Measurements from ENCODE around the gene UPF3A.
"Not testable (repeated sequence)": the region's sequence is repeated elsewhere in the genome, so short reads cannot be mapped to it uniquely, and the experiment has no call there.

Gene UPF3A

DNA sequence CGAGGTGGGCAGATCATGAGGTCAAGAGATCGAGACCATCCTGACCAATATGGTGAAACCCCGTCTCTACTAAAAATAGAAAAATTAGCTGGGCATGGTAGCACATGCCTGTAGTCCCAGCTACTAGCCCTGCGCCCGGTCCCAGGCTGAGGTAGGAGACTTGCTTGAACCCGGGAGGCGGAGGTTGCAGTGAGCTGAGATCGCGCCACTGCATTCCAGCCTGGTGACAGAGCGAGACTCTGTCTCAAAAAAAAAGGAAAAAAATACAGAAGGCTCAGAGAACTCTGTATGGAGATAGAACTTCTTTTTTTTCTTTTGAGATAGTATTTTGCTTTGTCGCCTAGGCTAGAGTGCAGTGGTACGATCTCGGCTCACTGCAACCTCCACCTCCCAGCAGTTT is 17.1 kb upstream of the UPF3A start:
- not testable (repeated sequence) for DNase-seq

GRCh38 chr13:114264886-114265611 is 16.4 kb upstream of the UPF3A start:
- no peak for DNase-seq

GRCh38 chr13:114266241-114266640 is 15.2 kb upstream of the UPF3A start:
- no peak for DNase-seq

DNA sequence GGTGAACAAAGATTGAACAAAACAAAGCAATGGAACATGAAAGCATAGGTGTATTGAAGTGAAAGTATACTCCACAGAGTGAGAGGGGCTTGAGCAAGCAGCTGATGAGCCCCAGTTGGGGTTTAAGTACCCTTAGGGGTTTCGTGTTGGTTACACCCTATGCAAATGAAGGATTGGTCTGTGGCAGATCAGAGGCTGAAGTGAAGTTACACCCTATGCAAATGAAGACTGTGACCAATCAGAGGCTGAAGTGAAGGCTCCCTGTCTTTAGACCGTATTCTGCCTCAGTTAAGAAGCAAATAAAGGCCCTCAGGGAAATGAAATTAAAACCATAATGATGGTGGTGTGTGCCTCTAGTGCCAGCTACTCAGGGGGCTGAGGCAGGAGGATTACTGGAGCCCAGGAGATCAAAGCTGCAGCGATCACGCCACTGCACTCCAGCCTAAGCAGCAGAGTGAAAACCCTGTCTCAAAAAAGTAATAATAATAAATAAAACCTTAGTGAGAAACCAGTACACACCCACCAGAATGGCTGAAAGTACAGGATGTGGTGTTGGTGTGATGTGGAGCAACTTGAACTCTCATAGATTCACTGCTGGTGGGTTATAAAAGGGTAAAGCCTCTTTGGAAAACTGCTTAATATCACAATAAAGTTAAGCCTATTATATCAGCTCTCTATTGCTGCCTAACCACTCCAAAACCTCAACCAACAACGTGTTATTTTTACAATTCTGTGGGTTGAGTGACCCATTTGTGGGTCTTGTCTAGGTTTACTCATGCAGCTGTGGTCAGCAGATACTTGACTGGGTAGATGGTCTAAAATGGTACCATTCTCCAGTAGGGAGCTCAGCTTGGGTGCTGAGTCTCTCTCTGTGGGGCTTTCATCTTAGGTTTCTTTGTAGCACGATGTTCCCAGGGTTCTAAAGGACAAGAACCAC is 12.8 kb upstream of the UPF3A start:
- DNase-seq: peak in 1 of 2 donors; percentile 42

DNA sequence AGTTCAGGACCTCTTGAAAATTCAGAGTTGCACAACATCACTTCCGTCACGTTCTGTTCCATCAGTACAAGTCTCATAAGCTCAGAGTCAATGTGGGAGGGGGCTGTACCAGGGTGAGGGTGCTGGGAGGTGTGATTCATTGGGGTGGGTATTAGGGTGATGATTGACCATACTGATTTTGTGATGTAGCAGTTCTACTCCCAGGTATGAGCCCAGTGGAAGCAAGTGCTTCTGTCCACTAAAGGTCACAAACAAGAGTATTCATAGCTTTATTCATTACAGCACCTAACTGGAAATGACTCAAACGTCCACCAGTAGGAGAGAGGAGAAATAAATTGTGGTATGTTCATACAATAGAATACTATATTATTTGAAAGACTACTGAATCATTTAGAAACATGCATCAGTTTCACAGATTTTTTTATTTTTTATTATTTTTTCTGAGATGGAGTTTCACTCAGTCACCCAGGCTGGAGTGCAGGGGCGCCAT is 12.1 kb upstream of the UPF3A start:
- no peak for DNase-seq

GRCh38 chr13:114272977-114273376 is 8.4 kb upstream of the UPF3A start:
- no peak for DNase-seq

GRCh38 chr13:114275304-114275703 is 6.1 kb upstream of the UPF3A start:
- no peak for DNase-seq

GRCh38 chr13:114279146-114279545 is 2.3 kb upstream of the UPF3A start:
- DNase-seq: no peak

- DNase-seq: no peak
These were observed 1.5 kb upstream of the UPF3A start for GRCh38 chr13:114279758-114280355.

DNA sequence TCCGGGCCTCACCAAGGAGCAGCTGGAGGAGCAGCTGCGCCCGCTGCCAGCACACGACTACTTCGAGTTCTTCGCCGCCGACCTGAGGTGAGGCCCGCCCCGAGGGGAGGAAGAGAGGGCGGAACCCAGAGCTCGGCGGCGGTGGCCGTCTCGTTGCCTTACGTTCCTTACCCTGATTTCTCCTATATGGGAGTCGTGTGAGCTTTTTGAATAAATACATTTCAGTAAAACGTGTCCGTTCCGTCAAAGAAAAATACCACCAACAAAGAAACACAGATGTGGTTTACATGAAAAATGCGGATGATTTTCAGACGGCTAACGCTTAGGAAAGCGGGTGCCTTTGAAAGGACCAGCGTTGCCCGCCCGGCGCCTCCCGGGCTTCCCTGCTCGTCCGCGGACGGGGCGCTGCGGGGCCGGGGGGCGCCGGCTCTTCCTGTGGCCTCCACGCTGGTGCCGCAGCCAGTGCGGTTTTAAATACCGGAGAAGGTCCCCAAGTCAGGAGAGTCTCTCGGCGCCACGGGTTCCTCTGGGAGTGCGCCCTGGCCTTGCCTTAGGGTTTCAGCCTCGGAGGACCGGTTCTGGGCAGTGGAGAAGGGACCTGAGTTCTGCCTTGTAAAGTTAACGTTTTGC is 755 bp downstream of the UPF3A start:
- no peak for DNase-seq

DNA sequence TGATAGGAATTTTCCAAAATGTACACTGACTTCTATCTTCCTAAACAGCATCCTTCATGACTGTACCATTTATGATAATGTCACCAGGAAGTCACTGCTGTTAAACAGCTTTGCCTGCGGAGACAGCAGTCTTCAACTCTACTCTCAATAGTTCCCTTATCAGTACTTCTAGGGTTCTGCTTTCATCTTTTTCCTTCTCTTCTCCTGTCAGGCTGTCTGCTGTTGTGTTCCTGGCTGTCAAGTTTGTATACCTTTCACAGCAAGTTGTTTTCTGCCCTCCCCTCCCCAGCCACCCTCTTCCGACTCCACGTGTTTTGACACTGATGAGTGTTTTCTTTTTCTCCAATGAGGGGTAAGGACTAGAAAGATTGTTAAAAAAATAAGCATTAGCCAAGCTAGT is 2.2 kb downstream of the UPF3A start:
- DNase-seq: no peak

GRCh38 chr13:114284680-114285079 is 3.3 kb downstream of the UPF3A start:
- no peak for DNase-seq

GRCh38 chr13:114285166-114285808 is 3.9 kb downstream of the UPF3A start:
- no peak for DNase-seq

DNA sequence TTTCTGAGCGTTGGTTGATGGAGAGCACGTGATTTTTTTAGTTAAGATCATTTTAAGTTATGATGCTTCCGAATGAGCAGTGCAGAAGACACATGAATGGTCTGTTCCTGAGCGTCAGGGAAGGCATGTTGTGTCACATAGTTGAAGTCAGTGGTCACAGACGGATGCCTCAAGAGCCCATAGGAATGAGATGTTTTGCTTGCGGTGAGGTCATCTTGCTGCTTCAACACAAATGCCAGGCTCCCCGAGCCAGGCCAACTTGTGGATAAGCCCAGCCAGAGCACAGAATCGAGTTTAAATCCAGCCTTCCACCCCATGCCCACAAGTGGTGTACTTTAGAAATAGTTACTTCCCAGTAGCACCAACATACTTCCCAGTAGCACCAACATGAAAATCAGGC is 5.4 kb downstream of the UPF3A start:
- no peak for DNase-seq

- DNase-seq: no peak
These were observed 6.8 kb downstream of the UPF3A start for GRCh38 chr13:114288157-114288591.

DNA sequence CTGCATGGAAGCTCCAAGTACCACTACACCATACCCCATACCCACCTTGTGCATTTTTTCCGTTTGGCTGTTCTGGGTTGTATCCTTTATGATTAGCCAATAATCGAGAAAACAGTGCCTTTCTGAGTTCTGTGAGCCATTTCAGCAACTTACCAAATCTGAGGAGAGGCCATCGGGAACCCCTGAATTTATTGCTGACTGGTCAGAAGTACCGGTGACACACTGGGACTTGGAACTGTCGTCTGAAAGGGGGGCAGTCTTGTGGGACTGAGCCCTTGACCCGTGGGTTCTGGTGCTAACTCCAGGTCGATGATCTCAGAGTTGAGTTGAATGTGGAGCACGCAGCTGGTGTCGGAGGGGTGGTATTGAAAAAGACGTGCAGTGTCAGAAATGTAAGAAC is 15.0 kb downstream of the UPF3A start:
- no peak for DNase-seq

- no peak for DNase-seq
These were observed 15.5 kb downstream of the UPF3A start for GRCh38 chr13:114296902-114297301.

GRCh38 chr13:114298866-114299265 is 17.5 kb downstream of the UPF3A start:
- DNase-seq: no peak

DNA sequence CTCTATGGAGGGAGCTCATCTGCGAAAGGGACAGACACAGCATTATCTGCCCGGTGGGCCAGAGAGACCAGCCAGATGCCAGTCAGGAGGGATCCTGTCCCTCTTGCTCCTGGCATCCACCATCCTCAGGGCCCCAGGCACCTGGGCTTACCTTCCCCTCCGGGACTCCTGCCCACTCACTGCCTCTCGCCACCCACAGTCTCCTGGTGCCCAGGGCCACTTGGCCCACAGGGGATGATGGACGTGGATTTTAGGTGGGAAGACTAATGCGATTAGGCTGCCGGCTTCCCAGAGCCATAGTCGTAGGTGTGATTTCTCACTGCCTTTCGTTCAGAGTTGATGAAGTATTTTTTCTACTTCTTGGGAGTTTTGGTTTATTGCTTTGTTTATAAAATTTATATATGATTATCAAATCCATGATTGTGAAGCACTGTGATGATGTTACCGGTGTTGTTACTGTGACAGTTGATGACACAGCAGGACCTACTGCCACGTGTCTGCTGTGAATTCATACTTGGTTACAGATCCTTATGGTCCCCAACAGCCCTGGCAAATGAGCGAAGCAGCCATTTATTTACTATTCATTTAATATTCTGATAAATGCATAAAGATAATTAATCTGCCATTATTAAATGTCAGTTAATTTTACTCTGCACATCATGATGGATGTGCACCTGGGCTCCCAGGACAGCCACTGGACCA is 18.4 kb downstream of the UPF3A start:
- no peak for DNase-seq

GRCh38 chr13:114303700-114304327 is 22.4 kb downstream of the UPF3A start:
- no peak for DNase-seq

DNA sequence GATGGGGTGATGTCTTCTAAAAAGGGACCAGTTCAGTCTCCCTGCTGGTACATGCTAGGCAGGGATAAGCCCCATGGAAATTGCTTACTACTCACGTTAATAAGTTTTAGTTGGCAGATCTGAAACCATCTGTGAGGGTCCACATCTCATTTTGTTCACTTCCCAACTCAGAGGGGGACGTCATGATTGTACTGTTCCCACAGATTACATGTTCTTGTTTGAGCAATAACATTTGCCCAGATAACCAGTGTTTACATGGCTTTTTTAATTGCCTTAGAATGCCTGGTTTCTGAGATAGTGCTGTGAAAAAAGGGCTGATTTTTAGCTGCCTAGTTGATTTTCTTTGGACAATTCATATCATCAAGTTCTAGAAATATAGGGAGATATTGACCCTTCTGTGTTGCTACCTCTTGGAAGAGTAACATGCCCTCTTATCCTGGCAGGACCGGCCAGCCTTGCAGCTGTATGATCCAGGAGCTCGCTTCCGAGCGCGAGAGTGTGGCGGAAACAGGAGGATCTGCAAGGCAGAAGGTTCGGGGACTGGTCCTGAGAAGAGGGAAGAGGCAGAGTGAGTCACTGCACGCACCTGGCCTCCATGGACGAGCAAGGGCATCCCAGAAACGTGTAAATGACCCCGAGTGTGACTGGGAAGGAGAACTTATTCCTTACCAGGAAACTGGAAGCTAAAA is 23.1 kb downstream of the UPF3A start:
- no peak for DNase-seq

Data from CD4-positive, alpha-beta T cell treated with Interleukin-4 for 1 hour (primary cell).